HCT116 (cell line): ENCODE measurements around the gene ACTBL2. TPM values are rescaled to one million over a fixed set of nuclear protein-coding genes. Genes with fewer than 3 reads are reported as not detected.

Experiments used
- ATAC-seq: fragments of 200-7000 bp; cut with Tn5 transposase; 2 replicates; pipeline ENCODE4 v1.9.1; 2020; ENCODE audit warnings: mild to moderate bottlenecking, moderate library complexity
- BruUV-seq: library from RNA; stranded (reverse); fragments of 400-500 nt; replicated peaks from 2 replicates; lab custom pipeline; 2021; lab: Mats Ljungman, UMichigan
- CTCF ChIA-PET: fragments of 300-600 bp; sonication (Branson Sonifier 250); formaldehyde crosslinking; loops from one replicate; lab custom pipeline; 2021; ENCODE audit warnings: antibody characterized with exemption; lab: Charles Lee
- POLR2A ChIA-PET: fragments of 300-600, 350-600 bp; sonication (Branson Sonifier 250); formaldehyde crosslinking; loops from one replicate; lab custom pipeline; 2021; ENCODE audit warnings: antibody characterized with exemption; lab: Charles Lee
- RAD21 ChIA-PET, 2 experiments: fragments of 300-600 bp; sonication (Branson Sonifier 250); formaldehyde crosslinking; loops; one replicate each; lab custom pipeline; 2023; ENCODE audit warnings: low total read pairs in 2 of 2; ENCODE audit not compliant: uncharacterized antibody in 2 of 2, unreplicated experiment in 2 of 2, low non-redundant PET in 1 of 2; lab: Charles Lee
- DNase-seq: peaks from one replicate; pipeline ENCODE4 v3.0.0-alpha.2; 2010; ENCODE audit warnings: low read depth, low spot score
- H2AFZ ChIP-seq: fragments of 200-600 bp; shearing (Covaris generic), sonication (generic); 2 replicates; pipeline ENCODE4 v1.6.1; 2017; ENCODE audit warnings: low read depth, mixed run types, mixed read lengths, antibody characterized with exemption, low read length; ENCODE audit not compliant: poor library complexity, severe bottlenecking
- H3K27ac ChIP-seq: 2 replicates; pipeline ENCODE4 v1.5.1; 2012; ENCODE audit warnings: low read depth, low read length
- H3K27me3 ChIP-seq: fragments of 200-600 bp; sonication (generic); 2 replicates; pipeline ENCODE4 v1.6.1; 2016; ENCODE audit warnings: mixed run types, low read length, mixed read lengths; ENCODE audit not compliant: insufficient read depth
- H3K36me3 ChIP-seq, 2 experiments: fragments of 200-500 bp in 1 of 2; fragments of 200-600 bp in 1 of 2; sonication (Bioruptor generic) in 1 of 2; sonication (generic) in 1 of 2; 2 replicates each; pipeline versions ENCODE4 v1.5.1 to v1.6.1; 2014 to 2016; ENCODE audit warnings: low read length in 2 of 2, inconsistent platforms in 1 of 2, mixed read lengths in 1 of 2, mixed run types in 1 of 2; ENCODE audit not compliant: insufficient read depth in 2 of 2, control insufficient read depth in 1 of 2
- H3K4me1 ChIP-seq, 2 experiments: fragments of 200-600 bp in 1 of 2; sonication (generic) in 1 of 2; 2 replicates each; pipeline versions ENCODE4 v1.5.1 to v1.6.1; 2012 to 2017; ENCODE audit warnings: low read length in 2 of 2, inconsistent platforms in 1 of 2, mild to moderate bottlenecking in 1 of 2, mixed read lengths in 1 of 2, mixed run types in 1 of 2, moderate library complexity in 1 of 2; ENCODE audit not compliant: insufficient read depth in 2 of 2, control insufficient read depth in 1 of 2
- H3K4me2 ChIP-seq: fragments of 200-600 bp; sonication (generic); 2 replicates; pipeline ENCODE4 v1.6.1; 2017; ENCODE audit warnings: mixed run types, low read length, mixed read lengths
- H3K4me3 ChIP-seq, 2 experiments: fragments of 200-600 bp in 1 of 2; sonication (generic) in 1 of 2; replicated peaks in 1 of 2; 2 replicates each; pipeline ENCODE4 v1.5.1; 2011 to 2016; ENCODE audit warnings: low read length in 2 of 2, control low read depth in 1 of 2, low read depth in 1 of 2, mild to moderate bottlenecking in 1 of 2, mixed read lengths in 1 of 2, mixed run types in 1 of 2
- H3K79me2 ChIP-seq: fragments of 200-600 bp; sonication (generic); 2 replicates; pipeline ENCODE4 v1.6.1; 2017; ENCODE audit warnings: mild to moderate bottlenecking, mixed run types, low read length, moderate library complexity, mixed read lengths; ENCODE audit not compliant: insufficient read depth
- H3K9ac ChIP-seq: fragments of 200-600 bp; sonication (generic); 2 replicates; pipeline ENCODE4 v1.6.1; 2016; ENCODE audit warnings: low read length, mixed read lengths
- H3K9me2 ChIP-seq: fragments of 200-600 bp; sonication (generic), shearing (Covaris generic); 2 replicates; pipeline ENCODE4 v1.6.1; 2017; ENCODE audit warnings: mixed run types, mild to moderate bottlenecking, moderate library complexity; ENCODE audit not compliant: insufficient read depth
- H3K9me3 ChIP-seq, 2 experiments: fragments of 200-500 bp in 1 of 2; fragments of 200-600 bp in 1 of 2; sonication (Bioruptor generic) in 1 of 2; sonication (generic) in 1 of 2; 2 replicates each; pipeline ENCODE4 v1.6.1; 2014 to 2017; ENCODE audit warnings: low read length in 2 of 2, mixed read lengths in 2 of 2, inconsistent platforms in 1 of 2, low read depth in 1 of 2, mild to moderate bottlenecking in 1 of 2, mixed run types in 1 of 2, moderate library complexity in 1 of 2; ENCODE audit not compliant: control insufficient read depth in 1 of 2, insufficient read depth in 1 of 2
- H4K20me1 ChIP-seq: fragments of 200-600 bp; sonication (generic), shearing (Covaris generic); 2 replicates; pipeline ENCODE4 v1.6.1; 2017; ENCODE audit warnings: mixed run types, mild to moderate bottlenecking, moderate library complexity; ENCODE audit not compliant: insufficient read depth
- ATF3 ChIP-seq: IDR thresholded peaks from 2 replicates; pipeline ENCODE4 v1.6.1; 2012
- CBX3 ChIP-seq: IDR thresholded peaks from 2 replicates; pipeline ENCODE4 v1.6.1; 2012; ENCODE audit warnings: low read depth
- CEBPB ChIP-seq: IDR thresholded peaks from 2 replicates; pipeline ENCODE4 v1.6.1; 2012; ENCODE audit warnings: low read depth
- CTCF ChIP-seq, 3 experiments: fragments of 200-600 bp in 1 of 3; sonication (generic) in 1 of 3; IDR thresholded peaks in 2 of 3; conservative IDR thresholded peaks in 1 of 3; 2 replicates each; pipeline ENCODE4 v1.5.1; 2012 to 2017; ENCODE audit warnings: low read depth in 2 of 3, low read length in 2 of 3, antibody characterized with exemption in 1 of 3, borderline replicate concordance in 1 of 3, control low read depth in 1 of 3, mild to moderate bottlenecking in 1 of 3, mixed read lengths in 1 of 3, mixed run types in 1 of 3, moderate library complexity in 1 of 3; ENCODE audit not compliant: insufficient read depth in 1 of 3
- EGR1 ChIP-seq: IDR thresholded peaks from 2 replicates; pipeline ENCODE4 v1.6.1; 2012; ENCODE audit warnings: low read depth
- ELF1 ChIP-seq: IDR thresholded peaks from 2 replicates; pipeline ENCODE4 v1.6.1; 2012; ENCODE audit warnings: low read depth, borderline replicate concordance
- EZH2 ChIP-seq: fragments of 200-600 bp; sonication (generic); IDR thresholded peaks from 2 replicates; pipeline ENCODE4 v1.6.1; 2017; ENCODE audit warnings: antibody characterized with exemption, mixed run types
- EZH2phosphoT487 ChIP-seq: fragments of 200-600 bp; IDR thresholded peaks from 2 replicates; pipeline ENCODE4 v1.6.1; 2018; ENCODE audit warnings: antibody characterized with exemption, borderline replicate concordance
- FOSL1 ChIP-seq: IDR thresholded peaks from 2 replicates; pipeline ENCODE4 v1.6.1; 2012; ENCODE audit warnings: low read depth
- MAX ChIP-seq: IDR thresholded peaks from 2 replicates; pipeline ENCODE4 v1.6.1; 2012
- POLR2A ChIP-seq: IDR thresholded peaks from 2 replicates; pipeline ENCODE4 v1.7.0; 2011; ENCODE audit warnings: borderline replicate concordance; ENCODE audit not compliant: insufficient read depth, insufficient read length; ENCODE audit errors: extremely low read depth
- POLR2AphosphoS5 ChIP-seq: IDR thresholded peaks from 2 replicates; pipeline ENCODE4 v1.6.1; 2011; ENCODE audit warnings: mild to moderate bottlenecking, low read depth, low read length, moderate library complexity
- SIN3A ChIP-seq: IDR thresholded peaks from 2 replicates; pipeline ENCODE4 v1.6.1; 2012; ENCODE audit warnings: low read depth
- SP1 ChIP-seq: IDR thresholded peaks from 2 replicates; pipeline ENCODE4 v1.6.1; 2012; ENCODE audit warnings: low read depth
- ZBTB33 ChIP-seq: IDR thresholded peaks from 2 replicates; pipeline ENCODE4 v1.6.1; 2011; ENCODE audit warnings: mild to moderate bottlenecking, low read length, moderate library complexity; ENCODE audit not compliant: insufficient replicate concordance; ENCODE audit errors: extremely low read depth
- ZFX ChIP-seq: fragments of 450-650 bp; IDR thresholded peaks from 2 replicates; pipeline ENCODE4 v1.6.1; 2017
- ZNF274 ChIP-seq: fragments of 200-500 bp; sonication (Bioruptor generic); IDR thresholded peaks from 2 replicates; pipeline ENCODE4 v1.6.1; 2014; ENCODE audit warnings: mild to moderate bottlenecking, low read depth, low read length, inconsistent platforms
- intact Hi-C: fragments of 100-400 bp; cut with micrococcal nuclease; formaldehyde crosslinking; loops from 2 replicates; pipeline ENCODE4 v1.10.0; 2022
- total RNA-seq: library from RNA; stranded (reverse); gene quantifications from one replicate; pipeline ENCODE4 v1.2.1, GENCODE V29; 2021; ENCODE audit not compliant: unreplicated experiment

ACTBL2 gene
- total RNA-seq, 1 experiment from 2014 or later: 0.07 TPM

- DNase-seq: no peak
- no peaks in the 10 kb centered on the region for H3K79me2 ChIP-seq
- no peak for TF ChIP-seq ZFX
- no peaks in the 10 kb centered on the region for H3K9me3 ChIP-seq
- intact Hi-C loops: no loop called here
- ATAC-seq: no peak
- ChIA-PET POLR2A (no interaction called here), CTCF (no interaction called here), RAD21 (no interaction called here)
- no peak overlapping the region for H3K4me2 ChIP-seq
- no peak overlapping the region for H2AFZ ChIP-seq
- H3K4me1 ChIP-seq: peaks cover 32 to 43% of the 10 kb centered on the region in 2 experiments; a peak in 3 of 4 replicates
- H3K4me3 ChIP-seq: no peak overlapping the region
- no peaks in the 10 kb centered on the region for H3K9me2 ChIP-seq
- H3K27ac ChIP-seq: no peak overlapping the region
- H4K20me1 ChIP-seq: no peaks in the 10 kb centered on the region
- BruUV-seq: no TSS peak
- H3K9ac ChIP-seq: no peak overlapping the region
- no peaks in the 10 kb centered on the region for H3K36me3 ChIP-seq
- H3K27me3 ChIP-seq: no peaks in the 10 kb centered on the region
Observed at GRCh38 chr5:57437976-57438805, 44.4 kb downstream of the ACTBL2 start.

GRCh38 chr5:57436586-57436985, 46.0 kb downstream of the ACTBL2 start:
- ATAC-seq (no peak), DNase-seq (no peak)
- no TSS peak for BruUV-seq
- no peaks in the 10 kb centered on the region for H3K9me3 ChIP-seq
- no peak overlapping the region for H3K4me3 ChIP-seq
- H3K9me2 ChIP-seq: no peaks in the 10 kb centered on the region
- H3K36me3 ChIP-seq: no peaks in the 10 kb centered on the region
- H3K27me3 ChIP-seq: no peaks in the 10 kb centered on the region
- RAD21 ChIA-PET: no interaction called here
- intact Hi-C loops: no loop called here
- H2AFZ ChIP-seq: no peak overlapping the region
- no peaks in the 10 kb centered on the region for H3K79me2 ChIP-seq
- CTCF ChIA-PET: no interaction called here
- H4K20me1 ChIP-seq: no peaks in the 10 kb centered on the region
- H3K4me1 ChIP-seq: peaks cover 21 to 30% of the 10 kb centered on the region in 2 experiments; a peak in 3 of 4 replicates
- POLR2A ChIA-PET: interaction anchor here (0.7 kb wide), 1 partner anchor 70 kb away, joined by 3 read pairs; no protein-coding TSS in a partner anchor
- H3K4me2 ChIP-seq: no peak overlapping the region
- no peak overlapping the region for H3K9ac ChIP-seq
- H3K27ac ChIP-seq: peak overlapping the region; percentile 55
- no peak for TF ChIP-seq ZNF274
- no peak for TF ChIP-seq POLR2AphosphoS5
- TF ChIP-seq EGR1: no peak
- no peak for TF ChIP-seq CTCF (IDR thresholded peaks at IDR 0.05 in 2 of 3, conservative IDR thresholded peaks at IDR 0.05 in 1 of 3; ENCODE audit: borderline replicate concordance in 1 of 3, insufficient read depth in 1 of 3, low read depth in 2 of 3, low read length in 2 of 3)
- TF ChIP-seq SP1: no peak
- TF ChIP-seq ZBTB33: no peak
- no peak for TF ChIP-seq CBX3
- no peak for TF ChIP-seq POLR2A
- no peak for TF ChIP-seq FOSL1
- no peak for TF ChIP-seq ELF1
- no peak for TF ChIP-seq CEBPB
- TF ChIP-seq EZH2: no peak
- no peak for TF ChIP-seq ATF3
- no peak for TF ChIP-seq SIN3A
- no peak for TF ChIP-seq EZH2phosphoT487
- TF ChIP-seq MAX: no peak
